GM12873 (cell line): ENCODE results near the gene EPB41L5.

ENCODE experiments used
- TF ChIP-seq, protein P1 (sequence below): IDR thresholded peaks from 2 replicates; pipeline ENCODE4 v1.5.1; 2012; ENCODE audit warnings: low read depth, mild to moderate bottlenecking, moderate library complexity, low read length, control low read depth; ENCODE audit not compliant: insufficient read depth; ENCODE audit errors: missing control alignments

Gene EPB41L5

DNA sequence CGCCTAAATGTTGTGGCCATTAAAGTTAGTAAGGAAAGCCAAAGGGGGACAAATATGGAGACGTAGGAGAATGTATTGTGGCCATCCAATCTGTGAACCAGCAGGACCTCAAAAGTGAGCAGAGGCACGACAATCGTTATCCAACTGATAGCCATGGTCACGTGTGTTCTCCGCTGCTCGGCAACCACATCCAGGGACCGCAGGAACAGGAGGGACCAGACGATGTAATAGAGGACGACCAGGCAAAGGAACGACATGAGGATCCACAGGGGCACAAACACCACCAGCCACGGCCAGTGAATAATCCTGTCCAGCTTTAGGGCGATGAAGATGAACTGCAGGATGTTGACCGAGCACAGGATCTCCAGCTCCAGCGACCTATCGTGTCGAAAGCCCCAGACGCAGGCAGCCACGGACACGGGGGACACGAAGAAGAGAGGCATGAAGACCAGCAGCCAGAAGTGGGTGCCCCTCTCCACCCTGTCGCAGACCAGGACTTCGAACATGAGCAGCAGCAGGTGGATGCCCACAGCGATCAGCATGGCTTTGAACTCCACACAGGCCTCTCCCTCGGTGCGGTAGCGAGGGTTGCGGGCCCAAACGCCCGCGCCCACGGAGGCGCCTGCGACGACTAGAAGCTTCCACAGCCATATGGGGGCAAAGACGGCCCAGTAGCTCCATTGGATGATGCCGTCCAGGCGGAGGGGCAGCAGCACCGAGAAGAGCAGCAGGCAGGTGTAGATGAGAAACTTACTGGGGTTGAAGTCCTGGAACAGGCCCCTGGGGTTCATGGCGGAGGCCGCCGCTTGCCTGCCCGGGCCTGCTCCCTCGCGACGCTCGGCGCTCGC lies 209.5 kb downstream of the EPB41L5 start:
- TF ChIP-seq, protein P1, sequence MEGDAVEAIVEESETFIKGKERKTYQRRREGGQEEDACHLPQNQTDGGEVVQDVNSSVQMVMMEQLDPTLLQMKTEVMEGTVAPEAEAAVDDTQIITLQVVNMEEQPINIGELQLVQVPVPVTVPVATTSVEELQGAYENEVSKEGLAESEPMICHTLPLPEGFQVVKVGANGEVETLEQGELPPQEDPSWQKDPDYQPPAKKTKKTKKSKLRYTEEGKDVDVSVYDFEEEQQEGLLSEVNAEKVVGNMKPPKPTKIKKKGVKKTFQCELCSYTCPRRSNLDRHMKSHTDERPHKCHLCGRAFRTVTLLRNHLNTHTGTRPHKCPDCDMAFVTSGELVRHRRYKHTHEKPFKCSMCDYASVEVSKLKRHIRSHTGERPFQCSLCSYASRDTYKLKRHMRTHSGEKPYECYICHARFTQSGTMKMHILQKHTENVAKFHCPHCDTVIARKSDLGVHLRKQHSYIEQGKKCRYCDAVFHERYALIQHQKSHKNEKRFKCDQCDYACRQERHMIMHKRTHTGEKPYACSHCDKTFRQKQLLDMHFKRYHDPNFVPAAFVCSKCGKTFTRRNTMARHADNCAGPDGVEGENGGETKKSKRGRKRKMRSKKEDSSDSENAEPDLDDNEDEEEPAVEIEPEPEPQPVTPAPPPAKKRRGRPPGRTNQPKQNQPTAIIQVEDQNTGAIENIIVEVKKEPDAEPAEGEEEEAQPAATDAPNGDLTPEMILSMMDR = no peak

DNA sequence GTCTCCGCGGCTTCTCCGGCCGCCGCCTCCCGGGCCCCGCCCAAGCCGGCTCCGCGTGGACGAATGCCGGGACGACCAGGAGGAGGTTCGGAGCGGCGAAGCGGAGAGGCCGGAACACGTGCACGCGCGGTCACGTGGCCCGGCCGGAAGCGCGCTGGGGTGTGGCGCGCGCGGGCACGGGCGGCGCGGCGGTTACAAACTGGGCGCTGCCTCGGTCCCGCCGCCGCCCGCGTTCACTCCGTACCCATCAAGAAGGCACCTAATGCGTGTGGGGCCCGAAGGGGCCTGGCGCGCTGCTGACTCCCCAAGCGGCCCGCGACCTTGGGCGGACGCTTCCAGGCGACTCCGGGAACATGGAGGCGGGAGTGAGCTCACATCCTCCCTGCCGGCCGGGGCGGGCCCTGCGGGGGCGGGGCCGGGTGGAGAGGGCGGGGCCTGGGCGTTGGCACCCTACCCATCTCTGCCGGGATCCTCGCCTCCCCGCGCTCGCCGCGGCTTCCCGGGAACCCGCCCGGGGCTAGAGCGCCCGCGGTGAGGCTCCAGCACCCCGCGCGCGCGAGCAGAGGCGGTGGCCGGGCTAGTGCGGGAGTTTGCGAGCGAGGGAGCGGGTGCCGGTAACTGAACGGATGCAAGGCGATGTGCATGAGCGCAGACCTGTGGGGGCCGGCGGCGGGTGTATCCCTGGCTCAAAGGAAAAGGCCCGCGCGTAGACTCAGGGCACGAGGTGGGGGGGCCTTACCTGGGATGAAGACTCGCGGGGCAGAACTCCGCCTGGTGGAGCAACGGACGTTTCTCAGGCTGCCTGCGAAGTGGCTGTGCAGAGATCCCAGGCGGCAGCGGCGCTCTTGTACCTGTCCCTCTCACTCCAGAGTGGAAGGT lies 210.4 kb downstream of the EPB41L5 start, which contains the start of gene TMEM185B:
Gene TMEM185B, minus strand, starts transcription at position 367 of the 879 bp plus-strand sequence. CDS start 424 bp downstream, outside the sequence.
- TF ChIP-seq, protein P1 = peak; percentile 59

DNA sequence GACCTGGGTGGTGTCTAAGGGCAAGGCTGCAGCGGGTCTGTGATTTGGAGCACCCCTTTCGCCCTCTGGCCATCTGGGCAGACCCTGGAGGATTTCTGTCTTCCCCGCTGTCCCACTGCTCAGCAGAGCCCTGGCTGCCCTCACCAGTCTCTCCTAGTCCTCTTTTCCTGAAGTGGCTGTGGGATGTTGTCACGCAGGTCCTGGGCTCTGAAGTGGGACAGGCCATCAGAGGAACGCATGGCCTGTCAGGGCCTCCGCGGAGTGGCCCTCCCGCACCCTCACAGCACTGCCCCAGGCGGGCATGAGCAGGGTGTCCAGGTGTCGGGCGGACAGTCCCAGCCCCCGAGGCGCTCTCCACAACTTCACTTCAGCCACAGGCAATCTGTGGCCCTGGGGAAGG lies 211.4 kb downstream of the EPB41L5 start:
- TF ChIP-seq, protein P1 = no peak

DNA sequence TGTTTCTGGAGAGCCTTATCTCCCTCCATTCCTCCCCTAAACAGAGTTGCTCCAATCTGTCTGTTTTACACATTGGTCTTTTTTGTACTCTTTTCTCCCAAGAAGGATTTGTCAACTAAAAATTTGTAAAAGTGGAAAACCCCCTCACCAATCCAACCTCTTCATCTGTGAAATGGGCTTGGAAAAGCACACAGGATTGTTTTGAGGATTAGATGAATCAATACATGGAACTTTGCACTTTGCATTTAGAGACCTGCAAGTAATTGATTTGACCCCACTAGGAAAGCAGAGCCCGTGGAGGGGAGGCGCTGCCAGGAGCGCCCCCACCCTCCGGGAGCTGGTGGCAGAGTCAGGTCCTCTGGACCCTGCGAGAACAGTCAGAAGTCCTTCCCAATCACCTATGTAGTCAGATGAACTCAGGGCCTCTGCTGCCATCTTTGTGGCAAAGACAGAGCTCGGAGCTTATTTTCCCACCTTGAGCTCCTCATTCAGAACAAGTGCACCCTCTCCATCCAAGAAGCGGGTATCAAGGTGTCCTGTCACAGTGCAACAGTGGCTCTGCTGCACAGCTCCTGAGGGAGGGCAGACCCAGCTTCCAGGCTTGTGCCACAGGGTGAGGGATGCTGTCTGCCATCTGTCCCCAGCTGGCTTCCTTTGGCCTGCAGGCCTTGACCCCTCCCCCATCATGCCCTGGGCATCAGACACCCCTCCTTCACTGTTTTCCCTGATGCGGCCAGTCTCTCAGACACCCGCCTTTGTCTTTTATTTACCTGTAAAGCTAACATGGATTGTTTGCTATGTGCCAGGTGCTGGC lies 212.1 kb downstream of the EPB41L5 start:
- TF ChIP-seq, protein P1 = no peak

DNA sequence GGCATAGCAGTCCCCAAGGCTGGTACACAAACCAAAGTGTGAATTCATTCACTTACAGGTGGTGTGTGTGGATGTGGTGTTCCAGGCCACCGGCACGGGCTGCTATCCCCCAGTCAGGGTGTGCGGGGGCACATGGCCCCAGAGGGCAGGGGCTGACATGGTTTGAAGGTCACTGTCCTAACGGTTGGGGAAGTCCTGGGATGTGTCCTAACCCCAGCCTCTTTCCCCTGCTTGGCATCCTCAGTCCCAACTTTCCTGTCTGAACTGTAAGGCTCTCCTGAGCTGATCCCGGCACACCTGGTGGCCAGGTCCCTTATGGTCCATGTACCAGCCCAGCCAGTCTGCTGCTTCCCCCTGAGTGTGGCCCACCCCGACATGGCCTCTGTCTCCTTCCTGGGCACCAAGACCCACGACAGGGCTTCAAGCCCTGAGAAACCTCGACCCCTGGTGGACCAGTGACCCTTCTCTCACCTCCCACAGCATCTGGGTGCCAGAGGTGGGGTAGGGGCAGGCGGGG lies 212.7 kb downstream of the EPB41L5 start:
- TF ChIP-seq, protein P1 = no peak

DNA sequence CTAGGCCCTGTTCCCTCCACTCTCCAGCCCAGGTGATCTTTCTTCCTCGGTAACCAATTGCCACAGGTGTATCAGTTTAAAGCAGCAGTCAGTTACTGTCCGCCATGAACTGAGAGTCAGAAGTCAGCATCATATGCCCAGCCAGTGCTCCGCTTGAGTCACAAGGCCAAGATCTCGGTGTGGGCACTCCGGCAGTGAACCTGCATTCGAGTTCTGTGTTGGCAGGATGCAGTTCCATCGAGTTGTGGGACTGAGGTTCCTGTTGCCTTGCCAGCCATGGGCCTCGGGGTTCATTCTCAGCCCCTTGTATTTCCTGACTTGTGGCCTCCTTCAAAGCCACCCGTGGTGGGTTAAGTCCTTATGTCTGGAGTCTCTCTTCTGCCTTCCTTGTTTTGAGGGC lies 213.4 kb downstream of the EPB41L5 start:
- TF ChIP-seq, protein P1 = no peak
